Stimulated activated CD4-positive, alpha-beta T cell treated with anti-CD3 and anti-CD28 coated beads, TNF-alpha, amount 100 ng/mL, for 1 hour (primary cell): ENCODE data around the gene IGFBP3.
"Not testable (repeated sequence)": the region's sequence is repeated elsewhere in the genome, so short reads cannot be mapped to it uniquely, and the experiment has no call there.

Experiments used
- DNase-seq, 3 donors: peaks; one replicate each; pipeline ENCODE4 v3.0.0-alpha.2; 2020; ENCODE audit warnings: low read depth in 3 of 3, low spot score in 1 of 3

Gene IGFBP3, protein sequence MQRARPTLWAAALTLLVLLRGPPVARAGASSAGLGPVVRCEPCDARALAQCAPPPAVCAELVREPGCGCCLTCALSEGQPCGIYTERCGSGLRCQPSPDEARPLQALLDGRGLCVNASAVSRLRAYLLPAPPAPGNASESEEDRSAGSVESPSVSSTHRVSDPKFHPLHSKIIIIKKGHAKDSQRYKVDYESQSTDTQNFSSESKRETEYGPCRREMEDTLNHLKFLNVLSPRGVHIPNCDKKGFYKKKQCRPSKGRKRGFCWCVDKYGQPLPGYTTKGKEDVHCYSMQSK

DNA sequence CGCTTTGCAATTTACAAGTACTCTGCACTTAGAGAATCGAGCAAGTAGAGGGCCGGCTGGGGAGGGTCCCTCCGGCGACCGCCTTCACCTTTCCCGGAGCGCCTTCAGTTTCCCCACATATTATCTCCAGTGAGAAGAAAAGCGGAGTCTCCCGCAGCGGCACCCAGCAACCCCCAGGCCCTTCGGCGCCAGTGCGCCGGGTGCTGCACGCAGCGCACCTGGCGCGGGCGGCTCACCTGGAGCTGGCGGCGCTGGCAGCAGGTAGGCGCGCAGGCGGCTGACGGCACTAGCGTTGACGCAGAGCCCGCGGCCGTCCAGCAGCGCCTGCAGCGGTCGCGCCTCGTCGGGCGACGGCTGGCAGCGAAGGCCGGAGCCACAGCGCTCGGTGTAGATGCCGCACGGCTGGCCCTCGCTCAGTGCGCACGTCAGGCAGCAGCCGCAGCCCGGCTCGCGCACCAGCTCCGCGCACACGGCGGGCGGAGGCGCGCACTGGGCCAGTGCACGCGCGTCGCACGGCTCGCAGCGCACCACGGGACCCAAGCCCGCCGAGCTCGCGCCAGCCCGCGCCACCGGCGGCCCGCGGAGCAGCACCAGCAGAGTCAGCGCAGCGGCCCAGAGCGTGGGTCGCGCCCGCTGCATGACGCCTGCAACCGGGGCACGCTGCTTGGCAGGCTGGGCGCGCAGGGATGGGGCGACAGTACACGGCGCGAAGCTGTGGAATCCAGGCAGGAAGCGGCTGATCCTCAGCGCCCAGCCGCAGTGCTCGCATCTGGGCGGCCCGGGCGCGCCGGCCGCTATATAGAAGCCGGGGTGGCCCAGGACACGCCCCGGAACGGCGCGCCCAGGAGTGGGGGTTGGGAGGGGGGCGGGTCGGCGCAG is at the start of gene IGFBP3:
IGFBP3 (minus strand) TSS at position 771 of the 879 bp plus-strand sequence; CDS start at position 639, 132 bp downstream.
- no peak for DNase-seq

DNA sequence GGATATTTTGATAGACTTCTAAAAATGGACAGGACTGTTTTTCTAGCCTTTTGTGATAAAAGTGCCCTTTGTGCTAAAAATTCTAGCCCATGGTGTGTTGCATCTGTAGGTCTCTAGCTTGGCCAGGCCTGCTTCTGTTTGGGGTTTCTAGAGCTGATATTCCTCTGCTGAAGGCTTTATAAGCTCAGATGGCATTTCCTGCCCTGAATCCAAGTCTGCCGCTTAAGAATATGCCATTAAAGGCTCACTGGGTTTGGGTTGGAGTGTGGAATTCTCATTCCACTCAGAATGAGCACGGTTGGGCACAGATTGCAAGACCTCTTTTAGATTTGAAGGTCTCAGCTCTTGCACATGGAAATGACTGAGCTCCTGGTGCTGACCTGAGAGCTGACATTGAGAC is 49.4 kb upstream of the IGFBP3 start:
- no peak for DNase-seq

DNA sequence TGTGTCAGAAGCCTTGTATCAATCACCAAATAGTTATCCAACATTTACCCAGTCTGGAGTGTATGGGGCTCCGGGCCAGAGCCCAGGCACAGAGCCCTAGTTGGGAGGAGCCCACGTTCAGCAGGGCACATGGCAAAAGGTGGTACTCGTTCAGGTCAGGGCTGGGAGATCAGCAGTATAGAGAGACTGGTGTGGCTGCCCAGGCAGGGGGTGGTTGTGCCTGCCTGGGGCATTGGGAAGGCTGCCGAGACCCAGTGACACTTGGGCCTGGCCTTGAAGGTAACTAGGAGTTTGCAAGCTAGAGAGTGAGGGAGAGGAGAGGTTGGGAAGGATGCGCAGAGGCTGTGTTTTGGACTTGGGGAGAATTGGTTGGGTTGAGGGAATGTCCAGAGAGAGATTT is 48.9 kb upstream of the IGFBP3 start:
- DNase-seq, result no peak

DNA sequence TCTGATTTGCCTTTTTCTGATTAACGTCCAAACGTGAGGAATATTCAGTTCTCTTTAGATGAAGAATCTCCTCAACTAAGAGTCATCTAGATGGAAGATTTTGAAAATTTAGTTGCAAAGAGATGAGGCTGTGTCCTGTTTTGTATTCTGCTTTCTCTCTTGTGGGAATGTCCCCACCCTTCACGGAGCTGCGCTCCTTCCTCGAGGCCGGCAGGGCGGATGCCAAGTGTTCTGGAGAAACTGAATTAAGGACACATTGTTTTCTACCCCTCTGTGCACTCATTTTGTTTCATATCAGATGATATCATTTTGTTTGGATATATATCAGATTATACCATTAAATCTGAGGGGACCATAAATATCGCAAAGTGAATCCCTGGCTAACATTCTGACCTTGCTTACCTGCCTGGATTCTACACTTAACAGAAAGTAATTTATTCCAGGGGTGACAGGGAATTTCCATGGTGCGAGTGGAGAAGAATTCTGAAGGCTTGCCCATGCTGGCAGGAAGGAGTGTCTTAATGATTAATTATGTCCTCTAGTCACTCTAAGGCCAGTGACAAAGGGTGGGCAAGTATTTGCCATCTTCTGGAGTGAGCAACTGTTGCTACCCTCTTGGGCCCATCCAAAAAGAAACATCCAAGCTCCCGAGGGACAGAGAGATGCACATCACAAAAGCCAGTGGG is 47.9 kb upstream of the IGFBP3 start:
- DNase-seq, result no peak

DNA sequence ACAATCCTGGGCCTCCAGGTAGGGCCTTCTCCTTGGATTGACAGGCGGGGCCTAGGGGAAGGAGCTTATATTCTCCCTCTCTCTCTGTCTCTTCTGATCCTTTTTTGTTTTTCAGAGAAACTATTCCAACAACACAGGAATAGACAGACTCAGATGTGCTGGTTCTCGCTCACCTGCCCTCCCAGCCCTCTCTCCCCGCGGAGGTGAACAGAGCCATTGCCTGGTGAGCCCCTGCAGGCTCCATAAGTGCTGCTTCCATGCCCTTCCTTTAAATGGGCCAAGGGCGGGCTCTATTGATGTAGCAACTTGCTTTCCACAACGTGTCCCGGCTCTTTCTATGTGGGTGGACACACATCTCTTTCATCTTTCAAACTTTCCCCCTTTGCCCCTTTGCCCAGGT is 47.2 kb upstream of the IGFBP3 start:
- no peak for DNase-seq

DNA sequence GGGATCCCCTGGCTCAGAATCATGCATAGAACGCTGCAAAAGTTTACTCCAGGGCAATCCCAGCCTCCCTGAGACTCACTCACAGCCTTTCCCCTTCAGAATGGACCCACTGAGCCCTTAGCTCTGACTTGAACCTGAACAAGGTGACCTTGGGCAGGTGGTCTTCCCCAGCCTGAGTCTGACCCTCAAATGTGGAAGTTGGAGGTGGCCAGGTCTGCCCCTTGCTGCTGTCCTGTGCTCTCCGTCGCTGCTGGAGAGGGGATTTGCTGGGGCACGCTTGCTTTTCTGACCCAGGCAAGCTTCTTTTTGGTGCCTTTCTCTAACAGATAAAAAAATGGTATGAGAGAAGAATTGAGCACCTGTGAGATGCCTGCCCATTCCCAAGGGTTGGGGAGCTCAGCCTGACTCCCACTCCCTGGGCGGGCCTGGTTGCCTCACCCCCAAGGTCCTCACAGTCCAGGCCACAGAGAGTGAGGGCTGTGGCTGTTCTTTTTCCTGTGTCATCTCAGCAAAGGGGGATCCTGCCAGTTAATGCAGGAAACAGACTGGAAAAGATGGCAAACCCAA is 46.6 kb upstream of the IGFBP3 start:
- DNase-seq, result no peak

DNA sequence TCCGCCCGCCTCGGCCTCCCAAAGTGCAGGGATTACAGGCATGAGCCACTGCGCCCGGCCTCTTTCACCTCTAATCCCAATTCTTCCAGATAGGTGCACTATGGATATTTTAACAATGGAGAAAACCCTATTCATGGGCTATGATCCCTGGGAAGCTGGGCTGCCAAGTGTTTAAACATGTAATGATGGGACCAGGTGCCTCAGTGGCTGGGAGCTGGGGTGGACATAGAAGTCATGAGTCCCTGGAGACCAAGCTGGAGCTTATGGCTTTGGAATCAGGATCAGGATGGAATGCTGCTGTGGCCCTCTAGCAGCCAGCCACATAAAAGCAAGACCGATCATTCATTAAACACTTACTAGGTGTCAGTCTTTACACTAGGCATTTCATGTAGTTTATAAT is 41.8 kb upstream of the IGFBP3 start:
- no peak for DNase-seq

DNA sequence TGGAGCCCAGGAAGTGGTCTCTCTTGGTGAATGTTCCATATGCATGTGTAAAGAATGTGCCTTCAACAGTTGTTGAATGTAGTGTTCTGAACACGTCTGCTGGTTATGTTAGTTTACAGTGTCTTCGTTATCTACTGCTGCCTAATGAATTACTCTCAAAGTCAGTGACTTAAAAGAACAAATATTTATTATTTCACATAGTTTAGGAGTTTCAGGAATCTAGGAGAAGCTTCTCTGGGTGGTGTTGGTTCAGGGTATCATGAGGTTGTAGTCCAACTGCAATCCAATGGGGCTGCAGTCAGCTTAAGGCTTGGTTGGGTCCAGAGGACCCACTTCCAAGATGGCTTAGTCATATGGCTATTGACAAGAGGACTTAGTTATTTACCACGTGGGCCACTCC is 36.6 kb upstream of the IGFBP3 start:
- DNase-seq, result no peak

DNA sequence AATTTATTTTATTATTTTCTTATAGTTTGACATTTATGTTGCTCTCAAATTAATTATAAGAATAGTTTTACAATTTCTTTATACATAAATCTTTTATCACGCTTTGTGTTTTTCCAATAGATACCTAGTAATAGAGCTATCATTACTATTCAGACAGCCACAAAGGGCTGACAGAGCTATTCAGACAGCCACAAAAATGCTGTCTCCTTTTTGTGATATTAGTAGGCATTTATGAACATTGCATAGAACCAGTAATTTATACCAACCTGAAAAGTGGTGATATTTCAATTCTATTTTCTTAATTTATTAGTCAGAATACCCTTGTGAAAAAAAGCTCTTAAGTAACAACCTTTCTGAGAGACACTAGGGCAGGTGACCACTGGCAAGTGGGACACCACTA is 34.2 kb upstream of the IGFBP3 start:
- DNase-seq, result no peak

DNA sequence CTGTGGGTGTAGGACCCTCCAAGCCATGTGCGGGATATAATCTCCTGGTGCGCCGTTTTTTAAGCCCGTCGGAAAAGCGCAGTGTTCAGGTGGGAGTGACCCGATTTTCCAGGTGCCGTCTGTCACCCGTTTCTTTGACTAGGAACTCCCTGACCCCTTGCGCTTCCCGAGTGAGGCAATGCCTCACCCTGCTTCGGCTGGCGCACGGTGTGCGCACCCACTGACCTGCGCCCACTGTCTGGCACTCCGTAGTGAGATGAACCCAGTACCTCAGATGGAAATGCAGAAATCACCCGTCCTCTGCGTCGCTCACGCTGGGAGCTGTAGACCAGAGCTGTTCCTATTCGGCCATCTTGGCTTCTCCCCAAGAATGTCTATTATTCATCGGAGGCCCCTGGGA is 32.0 kb upstream of the IGFBP3 start:
- not testable (repeated sequence) for DNase-seq

DNA sequence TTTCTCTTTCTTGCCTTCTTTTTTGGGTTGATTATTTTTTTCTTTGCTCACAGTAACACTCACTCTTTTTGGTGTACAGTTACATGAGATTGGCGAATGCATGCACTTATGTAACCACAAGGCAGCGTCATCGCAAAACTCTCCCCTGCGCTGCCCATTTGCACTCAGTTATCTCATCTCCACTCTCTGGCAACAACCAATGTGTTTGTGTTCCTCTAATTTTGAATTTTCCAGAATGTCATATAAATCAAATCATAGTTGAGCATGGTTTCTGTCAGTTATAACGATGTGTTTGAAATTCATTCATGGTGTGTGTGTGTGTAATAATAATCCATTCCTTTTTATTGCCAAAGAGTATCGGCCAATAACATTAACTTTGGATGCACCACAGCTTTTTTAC is 23.0 kb upstream of the IGFBP3 start:
- DNase-seq, result no peak

DNA sequence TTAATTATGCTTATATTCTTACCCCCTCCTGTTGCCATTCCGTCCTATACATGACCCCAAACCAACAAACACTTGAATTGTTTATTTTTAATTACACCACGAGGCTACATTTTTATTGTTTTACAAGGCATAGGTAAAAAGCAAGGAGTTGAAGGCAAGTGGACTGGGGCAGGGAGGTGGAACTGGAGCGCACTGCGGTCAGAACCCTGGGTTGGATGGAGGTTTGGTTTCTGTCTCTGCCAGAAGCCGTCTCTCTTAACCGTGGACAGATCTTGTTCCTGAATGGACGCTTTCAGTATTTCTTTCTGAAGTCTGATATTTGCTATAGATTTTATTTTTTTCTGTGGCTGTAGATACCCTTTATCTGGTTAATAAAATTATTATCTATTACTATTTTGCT is 19.9 kb upstream of the IGFBP3 start:
- DNase-seq, result no peak

DNA sequence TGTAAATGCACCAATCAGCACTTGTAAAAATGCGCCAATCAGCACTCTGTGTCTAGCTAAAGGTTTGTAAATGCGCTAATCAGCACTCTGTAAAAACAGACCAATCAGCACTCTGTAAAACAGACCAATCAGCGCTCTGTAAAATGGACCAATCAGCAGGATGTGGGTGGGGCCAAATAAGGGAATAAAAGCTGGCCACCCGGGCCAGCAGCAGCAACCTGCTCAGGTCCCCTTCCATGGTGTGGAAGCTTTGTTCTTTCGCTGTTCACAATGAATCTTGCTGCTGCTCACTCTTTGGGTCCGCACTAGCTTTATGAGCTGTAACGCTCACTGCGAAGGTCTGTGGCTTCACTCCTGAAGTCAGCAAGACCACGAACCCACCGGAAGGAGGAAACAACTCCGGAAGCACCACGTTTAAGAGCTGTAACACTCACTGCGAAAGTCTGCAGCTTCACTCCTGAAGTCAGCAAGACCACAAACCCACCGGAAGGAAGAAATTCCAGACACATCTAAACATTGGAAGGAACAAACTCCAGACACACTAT is 19.2 kb upstream of the IGFBP3 start:
- DNase-seq, result not testable (repeated sequence)

DNA sequence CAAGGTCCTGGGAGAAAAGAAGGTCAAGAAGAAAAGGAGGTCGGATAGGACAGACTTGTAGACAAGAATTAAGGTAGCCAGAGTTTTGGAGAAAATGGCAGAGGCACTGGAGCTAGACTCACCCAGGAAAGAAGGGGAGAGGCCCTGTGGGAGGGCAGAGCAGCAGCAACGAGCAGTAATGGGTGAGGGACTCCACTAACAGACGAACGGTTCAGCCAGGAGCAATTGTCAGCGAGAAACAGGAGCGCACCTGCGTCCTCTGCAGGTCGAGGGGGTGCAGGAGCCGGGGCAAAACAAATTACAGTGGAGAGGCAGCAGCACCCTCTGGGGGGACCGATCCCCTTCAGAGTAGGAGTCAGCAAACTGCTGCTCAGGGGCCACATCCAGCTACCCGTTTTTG is 18.5 kb upstream of the IGFBP3 start:
- DNase-seq, result no peak

DNA sequence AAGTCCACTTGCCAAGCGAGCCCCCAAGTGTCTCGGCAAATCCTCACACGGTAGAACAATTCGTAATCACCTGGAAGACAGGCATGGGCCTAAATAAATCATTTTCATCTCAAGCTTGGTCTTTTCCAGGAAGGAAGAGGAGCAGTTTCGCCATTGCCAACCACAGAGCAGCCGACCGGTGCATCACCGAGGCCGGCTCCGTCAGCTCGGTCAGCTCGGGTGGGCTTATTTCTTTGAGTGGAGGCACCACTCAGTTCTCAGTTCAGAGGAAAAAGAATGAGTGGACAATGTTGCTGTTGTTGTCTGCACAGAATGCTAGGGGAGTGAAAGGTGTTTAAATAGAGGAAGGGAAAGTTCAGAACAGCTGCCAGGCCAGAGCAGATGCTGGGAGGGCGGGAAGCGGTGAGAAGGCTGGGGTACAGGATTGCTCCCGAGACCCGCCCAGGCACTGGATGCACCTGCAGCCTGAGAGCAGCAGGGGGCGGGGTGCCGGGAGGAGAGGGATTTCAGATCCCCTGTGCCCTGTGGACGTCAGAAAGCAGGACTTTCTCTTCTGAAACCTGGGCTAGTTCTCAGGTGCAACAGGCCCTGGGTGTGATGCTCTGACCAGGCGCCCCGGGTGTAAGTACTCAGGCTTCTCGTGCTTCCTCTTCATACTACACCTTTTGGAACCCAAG is 17.7 kb upstream of the IGFBP3 start:
- no peak for DNase-seq

DNA sequence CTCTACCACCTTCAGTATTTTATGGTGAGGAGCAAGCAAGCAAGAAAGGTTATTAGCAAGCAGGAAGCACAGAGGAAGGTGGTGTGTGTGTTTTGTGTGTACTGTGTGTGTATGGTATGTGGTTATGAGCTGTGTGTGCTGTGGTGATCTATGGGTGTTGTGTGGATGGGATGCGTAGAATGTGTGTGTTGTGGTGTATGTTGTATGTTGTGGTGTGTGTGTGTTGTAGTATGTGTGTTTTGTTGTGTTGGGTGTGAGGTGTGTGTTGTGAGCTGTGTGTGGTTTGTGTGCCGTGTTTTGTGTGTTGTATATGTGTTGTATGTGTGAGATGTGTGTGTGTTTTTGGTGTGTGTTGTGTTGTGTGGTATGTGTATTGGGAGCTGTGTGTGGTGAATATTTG is 16.8 kb upstream of the IGFBP3 start:
- no peak for DNase-seq

DNA sequence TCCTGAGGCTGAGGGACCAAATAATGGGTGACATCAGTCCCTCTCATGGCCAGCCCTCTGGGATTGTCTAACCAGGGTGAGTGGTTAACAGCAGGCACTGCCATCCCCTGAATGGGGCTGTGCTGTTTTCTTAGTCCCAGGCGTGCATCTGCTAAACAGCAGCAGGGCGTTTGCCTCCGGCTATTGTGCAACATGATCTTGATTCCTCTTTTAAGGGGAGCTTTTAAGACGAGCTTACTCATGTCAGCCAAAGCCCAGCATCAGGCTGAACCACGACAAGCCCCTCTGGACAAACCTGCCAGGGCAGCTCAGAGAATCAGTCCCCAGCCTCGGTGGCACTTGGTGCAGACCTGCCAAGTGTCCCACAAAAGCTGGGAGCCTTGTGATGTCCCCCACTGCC is 16.2 kb upstream of the IGFBP3 start:
- DNase-seq, result no peak

DNA sequence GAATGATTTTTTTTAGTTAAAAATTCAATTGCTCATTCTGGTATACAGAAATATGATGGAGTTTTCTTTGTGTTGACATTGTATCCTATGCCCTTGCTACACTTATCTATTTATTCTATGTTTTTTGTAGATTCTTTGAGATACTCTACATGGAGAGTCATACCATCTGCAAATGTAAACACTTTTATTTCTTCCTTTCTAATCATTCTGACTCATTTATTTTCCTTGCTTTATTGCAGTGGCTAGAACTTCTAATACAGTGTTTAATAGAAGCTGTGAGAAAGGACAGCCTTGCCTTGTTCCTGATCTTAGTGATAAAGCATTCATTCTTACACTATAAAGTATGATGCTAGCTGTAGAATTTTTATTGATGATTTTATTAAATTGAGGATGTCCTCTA is 9.9 kb upstream of the IGFBP3 start:
- no peak for DNase-seq

DNA sequence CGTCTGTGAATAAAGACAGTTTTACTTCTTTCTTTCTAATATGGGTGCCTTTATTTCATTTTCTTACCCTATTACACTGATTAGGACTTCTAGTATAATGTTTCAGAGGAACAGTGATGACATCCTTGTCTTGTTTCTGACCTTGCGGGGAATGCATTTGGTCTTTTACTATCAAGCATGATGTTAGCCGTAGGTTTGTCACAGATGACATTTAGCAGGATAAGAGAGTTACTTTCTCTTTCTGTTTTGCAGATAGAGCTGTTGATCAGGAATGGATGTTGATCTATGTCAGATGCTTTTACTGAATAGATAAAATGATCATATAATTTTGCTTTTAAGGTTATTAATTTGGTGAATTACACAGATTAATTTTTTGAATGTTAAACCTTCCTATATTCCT is 6.6 kb upstream of the IGFBP3 start:
- no peak for DNase-seq

DNA sequence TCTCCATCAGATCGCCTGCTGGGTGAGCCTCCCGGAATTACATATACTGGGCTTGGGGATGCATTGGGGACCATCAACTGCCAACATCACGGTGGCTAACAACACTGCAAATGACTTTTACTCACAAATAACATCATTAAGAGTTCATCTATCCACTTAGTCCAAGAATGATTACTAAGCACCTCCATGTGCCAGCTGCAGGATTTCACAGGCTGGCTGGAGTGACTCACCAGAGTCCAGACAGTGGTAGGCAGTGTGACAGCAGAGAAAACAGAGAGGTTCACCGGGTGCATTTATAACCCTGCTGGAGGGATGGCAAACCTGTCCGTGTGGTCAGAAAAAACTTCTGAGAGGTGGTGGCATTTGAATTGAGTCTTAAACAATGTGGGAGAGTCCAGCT is 3.2 kb upstream of the IGFBP3 start:
- no peak for DNase-seq

DNA sequence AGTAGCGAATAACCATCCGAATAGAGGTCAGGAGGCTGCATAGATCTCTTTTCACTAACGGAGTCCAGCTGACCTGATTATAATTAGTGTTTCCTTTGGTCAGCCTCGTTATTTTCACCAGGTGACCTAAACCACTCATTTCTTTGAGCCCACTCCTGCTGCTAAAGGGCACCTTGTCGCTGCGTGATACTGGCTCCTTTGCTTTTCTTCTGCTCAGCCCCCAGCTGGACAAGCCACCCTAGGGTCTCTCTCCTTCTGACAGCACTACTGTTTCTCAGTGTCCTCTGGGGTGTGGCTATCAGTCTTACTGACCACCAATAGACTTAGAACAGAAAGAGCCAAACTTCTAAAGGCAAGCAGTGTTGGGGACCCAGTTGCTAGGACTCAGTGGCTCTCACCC is 2.7 kb upstream of the IGFBP3 start:
- DNase-seq, result no peak
